ENCODE measurements around the gene NRK.

DNA sequence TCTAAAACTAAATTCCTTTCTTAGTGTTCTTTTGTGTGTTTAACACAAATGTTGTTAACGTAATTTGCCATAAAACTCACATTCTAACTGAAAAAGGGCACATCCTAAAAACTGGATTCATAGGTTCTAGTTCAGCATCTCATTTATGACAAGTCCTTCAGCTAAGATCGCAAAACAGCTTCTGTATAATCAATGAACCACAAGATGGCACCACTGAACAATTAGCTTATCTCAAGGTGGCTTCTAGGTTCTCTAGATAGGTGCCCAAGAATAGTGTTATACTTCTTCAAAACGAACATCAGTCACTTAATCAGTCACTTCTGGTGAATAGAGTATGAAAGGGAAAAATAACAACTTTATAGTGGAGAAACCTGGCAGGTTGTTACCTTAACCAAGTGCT lies 54.3 kb downstream of the NRK start:
- no peak for TF ChIP-seq CTCF (tag by site-specific recombination; IDR thresholded peaks at IDR 0.05)
- TF ChIP-seq ZNF223 (tag by site-specific recombination; IDR thresholded peaks at IDR 0.05), result no peak
- no peak for TF ChIP-seq ZNF555 (tag by site-specific recombination; conservative IDR thresholded peaks at IDR 0.05)
- no peak for TF ChIP-seq ZFP69B (tag by site-specific recombination; IDR thresholded peaks at IDR 0.05)
- TF ChIP-seq ZNF768 (tag by site-specific recombination; IDR thresholded peaks at IDR 0.05), result no peak
- TF ChIP-seq ZNF175 (tag by site-specific recombination; IDR thresholded peaks at IDR 0.05), result no peak
- TF ChIP-seq RBAK (tag by site-specific recombination; IDR thresholded peaks at IDR 0.05), result no peak
- TF ChIP-seq ZNF146 (tag by site-specific recombination; IDR thresholded peaks at IDR 0.05), result no peak

Data from HEK293 (cell line).